ENCODE data around the gene TSPAN1. TPM values are rescaled to one million over a fixed set of nuclear protein-coding genes. Genes with fewer than 3 reads are reported as not detected.
A peak's percentile ranks its signal among the peaks of the same experiment; 100 is the strongest.

The TSPAN1 gene
- total and polyA plus RNA-seq, 4 donors: 0.33 to 7.0 (median 2.1) TPM

DNA sequence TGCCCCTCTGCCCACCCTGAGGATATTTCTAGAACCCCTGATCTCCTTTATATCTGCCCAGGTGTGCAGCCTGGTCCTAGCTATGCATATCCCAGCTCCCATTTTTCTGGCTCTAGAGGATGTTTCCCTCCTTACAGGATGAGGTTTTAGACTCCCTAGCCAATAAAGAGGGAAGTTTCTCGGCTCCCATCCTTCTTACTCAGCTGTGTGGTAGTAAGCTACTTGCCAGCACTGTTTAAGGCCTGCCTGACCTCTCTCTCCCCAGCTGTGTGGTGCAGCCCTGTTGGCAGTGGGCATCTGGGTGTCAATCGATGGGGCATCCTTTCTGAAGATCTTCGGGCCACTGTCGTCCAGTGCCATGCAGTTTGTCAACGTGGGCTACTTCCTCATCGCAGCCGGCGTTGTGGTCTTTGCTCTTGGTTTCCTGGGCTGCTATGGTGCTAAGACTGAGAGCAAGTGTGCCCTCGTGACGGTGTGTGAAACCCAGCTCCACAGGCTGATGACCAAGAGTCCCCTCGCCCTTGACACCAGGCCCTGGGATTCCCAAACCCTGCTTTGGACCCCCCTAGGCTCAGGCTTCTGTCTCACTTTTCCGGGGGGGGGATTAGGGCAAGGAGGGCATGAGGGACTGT is 9.2 kb downstream of the TSPAN1 start:
- peaks cover 4 to 43% (median 25%) of the 10 kb centered on the region in 4 donors for H3K4me1 ChIP-seq (ENCODE audit: control insufficient read depth in 4 of 4, insufficient read depth in 4 of 4, low read length in 3 of 4)
- 82% methylated on average over 12 of the region's 12 CpGs for WGBS
- no peak overlapping the region for H3K4me3 ChIP-seq (ENCODE audit: low read depth in 1 of 3, low read length in 3 of 3)
- H3K36me3 ChIP-seq (ENCODE audit: control insufficient read depth in 4 of 4, insufficient read depth in 3 of 4, low read depth in 1 of 4, low read length in 3 of 4): peaks cover 0 to 3% (median 0%) of the 10 kb centered on the region in 4 donors
- H3K9me3 ChIP-seq (ENCODE audit: control insufficient read depth in 4 of 4, low read length in 3 of 4): no peaks in the 10 kb centered on the region
- H3K27me3 ChIP-seq (ENCODE audit: control insufficient read depth in 4 of 4, insufficient read depth in 4 of 4, low read length in 3 of 4): no peaks in the 10 kb centered on the region
- peak overlapping the region; percentile 88 to 98 for H3K27ac ChIP-seq (ENCODE audit: low read depth in 1 of 2, low read length in 2 of 2)
- TF ChIP-seq, protein P1, sequence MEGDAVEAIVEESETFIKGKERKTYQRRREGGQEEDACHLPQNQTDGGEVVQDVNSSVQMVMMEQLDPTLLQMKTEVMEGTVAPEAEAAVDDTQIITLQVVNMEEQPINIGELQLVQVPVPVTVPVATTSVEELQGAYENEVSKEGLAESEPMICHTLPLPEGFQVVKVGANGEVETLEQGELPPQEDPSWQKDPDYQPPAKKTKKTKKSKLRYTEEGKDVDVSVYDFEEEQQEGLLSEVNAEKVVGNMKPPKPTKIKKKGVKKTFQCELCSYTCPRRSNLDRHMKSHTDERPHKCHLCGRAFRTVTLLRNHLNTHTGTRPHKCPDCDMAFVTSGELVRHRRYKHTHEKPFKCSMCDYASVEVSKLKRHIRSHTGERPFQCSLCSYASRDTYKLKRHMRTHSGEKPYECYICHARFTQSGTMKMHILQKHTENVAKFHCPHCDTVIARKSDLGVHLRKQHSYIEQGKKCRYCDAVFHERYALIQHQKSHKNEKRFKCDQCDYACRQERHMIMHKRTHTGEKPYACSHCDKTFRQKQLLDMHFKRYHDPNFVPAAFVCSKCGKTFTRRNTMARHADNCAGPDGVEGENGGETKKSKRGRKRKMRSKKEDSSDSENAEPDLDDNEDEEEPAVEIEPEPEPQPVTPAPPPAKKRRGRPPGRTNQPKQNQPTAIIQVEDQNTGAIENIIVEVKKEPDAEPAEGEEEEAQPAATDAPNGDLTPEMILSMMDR (IDR thresholded peaks at IDR 0.05; ENCODE audit: low read depth, low read length, missing input control): no peak
- TF ChIP-seq HNF4G (IDR thresholded peaks at IDR 0.05) (no peak), YY1 (IDR thresholded peaks at IDR 0.05) (no peak), EGR1 (IDR thresholded peaks at IDR 0.05; ENCODE audit: low read depth in 2 of 2) (no peak), RAD21 (IDR thresholded peaks at IDR 0.05) (no peak), NR2F2 (IDR thresholded peaks at IDR 0.05) (no peak), HNF4A (conservative IDR thresholded peaks at IDR 0.05) (no peak), JUND (IDR thresholded peaks at IDR 0.05) (no peak), SP1 (IDR thresholded peaks at IDR 0.05) (no peak), FOXA2 (IDR thresholded peaks at IDR 0.05) (no peak), GABPA (IDR thresholded peaks at IDR 0.05 in 1 of 2, conservative IDR thresholded peaks at IDR 0.05 in 1 of 2) (no peak), FOXA1 (IDR thresholded peaks at IDR 0.05) (no peak), TAF1 (conservative IDR thresholded peaks at IDR 0.05) (no peak)
- TF ChIP-seq, protein P2, sequence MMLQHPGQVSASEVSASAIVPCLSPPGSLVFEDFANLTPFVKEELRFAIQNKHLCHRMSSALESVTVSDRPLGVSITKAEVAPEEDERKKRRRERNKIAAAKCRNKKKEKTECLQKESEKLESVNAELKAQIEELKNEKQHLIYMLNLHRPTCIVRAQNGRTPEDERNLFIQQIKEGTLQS (IDR thresholded peaks at IDR 0.05): no peak
- TF ChIP-seq, protein P3, sequence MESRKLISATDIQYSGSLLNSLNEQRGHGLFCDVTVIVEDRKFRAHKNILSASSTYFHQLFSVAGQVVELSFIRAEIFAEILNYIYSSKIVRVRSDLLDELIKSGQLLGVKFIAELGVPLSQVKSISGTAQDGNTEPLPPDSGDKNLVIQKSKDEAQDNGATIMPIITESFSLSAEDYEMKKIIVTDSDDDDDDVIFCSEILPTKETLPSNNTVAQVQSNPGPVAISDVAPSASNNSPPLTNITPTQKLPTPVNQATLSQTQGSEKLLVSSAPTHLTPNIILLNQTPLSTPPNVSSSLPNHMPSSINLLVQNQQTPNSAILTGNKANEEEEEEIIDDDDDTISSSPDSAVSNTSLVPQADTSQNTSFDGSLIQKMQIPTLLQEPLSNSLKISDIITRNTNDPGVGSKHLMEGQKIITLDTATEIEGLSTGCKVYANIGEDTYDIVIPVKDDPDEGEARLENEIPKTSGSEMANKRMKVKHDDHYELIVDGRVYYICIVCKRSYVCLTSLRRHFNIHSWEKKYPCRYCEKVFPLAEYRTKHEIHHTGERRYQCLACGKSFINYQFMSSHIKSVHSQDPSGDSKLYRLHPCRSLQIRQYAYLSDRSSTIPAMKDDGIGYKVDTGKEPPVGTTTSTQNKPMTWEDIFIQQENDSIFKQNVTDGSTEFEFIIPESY (IDR thresholded peaks at IDR 0.05): no peak
- TF ChIP-seq, protein P4, sequence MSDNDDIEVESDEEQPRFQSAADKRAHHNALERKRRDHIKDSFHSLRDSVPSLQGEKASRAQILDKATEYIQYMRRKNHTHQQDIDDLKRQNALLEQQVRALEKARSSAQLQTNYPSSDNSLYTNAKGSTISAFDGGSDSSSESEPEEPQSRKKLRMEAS (IDR thresholded peaks at IDR 0.05): no peak
- TF ChIP-seq, protein P5, sequence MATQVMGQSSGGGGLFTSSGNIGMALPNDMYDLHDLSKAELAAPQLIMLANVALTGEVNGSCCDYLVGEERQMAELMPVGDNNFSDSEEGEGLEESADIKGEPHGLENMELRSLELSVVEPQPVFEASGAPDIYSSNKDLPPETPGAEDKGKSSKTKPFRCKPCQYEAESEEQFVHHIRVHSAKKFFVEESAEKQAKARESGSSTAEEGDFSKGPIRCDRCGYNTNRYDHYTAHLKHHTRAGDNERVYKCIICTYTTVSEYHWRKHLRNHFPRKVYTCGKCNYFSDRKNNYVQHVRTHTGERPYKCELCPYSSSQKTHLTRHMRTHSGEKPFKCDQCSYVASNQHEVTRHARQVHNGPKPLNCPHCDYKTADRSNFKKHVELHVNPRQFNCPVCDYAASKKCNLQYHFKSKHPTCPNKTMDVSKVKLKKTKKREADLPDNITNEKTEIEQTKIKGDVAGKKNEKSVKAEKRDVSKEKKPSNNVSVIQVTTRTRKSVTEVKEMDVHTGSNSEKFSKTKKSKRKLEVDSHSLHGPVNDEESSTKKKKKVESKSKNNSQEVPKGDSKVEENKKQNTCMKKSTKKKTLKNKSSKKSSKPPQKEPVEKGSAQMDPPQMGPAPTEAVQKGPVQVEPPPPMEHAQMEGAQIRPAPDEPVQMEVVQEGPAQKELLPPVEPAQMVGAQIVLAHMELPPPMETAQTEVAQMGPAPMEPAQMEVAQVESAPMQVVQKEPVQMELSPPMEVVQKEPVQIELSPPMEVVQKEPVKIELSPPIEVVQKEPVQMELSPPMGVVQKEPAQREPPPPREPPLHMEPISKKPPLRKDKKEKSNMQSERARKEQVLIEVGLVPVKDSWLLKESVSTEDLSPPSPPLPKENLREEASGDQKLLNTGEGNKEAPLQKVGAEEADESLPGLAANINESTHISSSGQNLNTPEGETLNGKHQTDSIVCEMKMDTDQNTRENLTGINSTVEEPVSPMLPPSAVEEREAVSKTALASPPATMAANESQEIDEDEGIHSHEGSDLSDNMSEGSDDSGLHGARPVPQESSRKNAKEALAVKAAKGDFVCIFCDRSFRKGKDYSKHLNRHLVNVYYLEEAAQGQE (IDR thresholded peaks at IDR 0.05): no peak
- no peak for DNase-seq (ENCODE audit: low spot score)
- peak overlapping the region in 1 of 2 donors; percentile 36 for H3K9ac ChIP-seq (ENCODE audit: low read depth in 1 of 2, low read length in 2 of 2)

All from liver (tissue), 9 donors.